ENCODE data around the gene CD7. TPM values are rescaled to one million over a fixed set of nuclear protein-coding genes. Genes with fewer than 3 reads are reported as not detected.
"Not testable (repeated sequence)": the region's sequence is repeated elsewhere in the genome, so short reads cannot be mapped to it uniquely, and the experiment has no call there.

Gene CD7
- total RNA-seq, result 0.73 TPM
- long read RNA-seq, partial matches to known transcripts, result 0 of 1 reads
- long read RNA-seq, other reads (novel, unspliced or antisense), result 0 of 1 reads

DNA sequence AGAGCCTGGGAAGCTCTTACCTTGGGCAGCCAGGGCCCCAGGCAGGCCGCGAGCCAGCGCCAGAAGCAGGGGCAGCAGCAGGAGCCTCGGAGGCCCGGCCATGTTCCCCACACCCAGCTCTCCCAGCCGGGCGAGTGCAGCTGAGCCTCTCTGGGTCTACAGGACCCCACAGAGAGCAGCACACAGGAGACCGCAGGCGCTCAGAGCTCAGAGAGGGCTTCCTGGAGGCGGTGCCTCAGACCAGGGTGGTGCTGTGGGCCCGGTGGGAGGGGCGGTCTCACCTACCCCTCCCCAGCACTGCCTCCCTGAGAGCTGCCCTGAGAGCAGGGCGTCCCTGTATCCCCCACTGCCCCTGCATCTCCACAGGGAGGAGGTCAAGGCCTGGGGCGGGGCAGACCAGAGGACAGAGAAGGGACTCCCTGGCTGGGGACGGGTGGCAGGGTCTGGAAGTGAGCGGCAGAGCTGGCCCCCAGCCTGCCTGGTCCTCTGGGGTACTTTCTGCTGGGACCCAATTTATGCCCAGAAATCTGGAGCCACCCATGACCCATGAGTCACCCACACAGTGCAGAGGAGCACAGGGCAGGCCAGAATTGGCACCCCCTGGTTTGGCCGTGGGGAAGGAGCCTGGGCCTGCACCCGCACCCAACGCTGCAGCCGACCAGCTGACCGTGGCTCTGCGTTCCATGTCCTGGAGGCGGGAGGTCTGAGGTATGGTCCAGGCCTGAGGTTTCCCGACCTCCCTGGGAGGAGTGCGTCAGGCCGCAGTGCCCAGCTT is at the start of gene CD7:
CD7 (minus strand) TSS at position 215 of the 775 bp plus-strand sequence; CDS start at position 102, 113 bp downstream.
- intact Hi-C loops (cut with DNase I), result no loop called here
- no peak for DNase-seq (ENCODE audit: missing footprints)
- no peak for ATAC-seq

DNA sequence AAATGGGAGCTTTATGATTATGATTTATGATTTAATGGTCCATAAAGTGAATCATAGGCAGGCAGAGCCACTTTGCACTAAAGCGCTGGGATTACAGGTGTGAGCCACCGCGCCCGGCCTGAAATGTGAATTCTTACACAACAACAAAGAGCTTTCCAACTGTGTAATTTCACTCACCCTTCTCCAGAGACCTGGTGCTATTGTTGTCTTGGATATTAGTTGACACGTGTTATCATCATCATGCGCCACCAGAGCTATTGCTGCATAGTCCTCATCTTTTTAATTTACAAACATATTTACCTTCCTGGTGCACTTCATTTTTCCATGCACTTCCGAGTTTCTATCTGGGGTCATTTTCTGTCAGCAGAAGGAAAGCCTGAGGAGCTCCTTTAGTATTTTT is 49.3 kb upstream of the CD7 start:
- ATAC-seq (no peak), DNase-seq (ENCODE audit: missing footprints) (peak; percentile 21)
- intact Hi-C loops (cut with DNase I), result no loop called here

DNA sequence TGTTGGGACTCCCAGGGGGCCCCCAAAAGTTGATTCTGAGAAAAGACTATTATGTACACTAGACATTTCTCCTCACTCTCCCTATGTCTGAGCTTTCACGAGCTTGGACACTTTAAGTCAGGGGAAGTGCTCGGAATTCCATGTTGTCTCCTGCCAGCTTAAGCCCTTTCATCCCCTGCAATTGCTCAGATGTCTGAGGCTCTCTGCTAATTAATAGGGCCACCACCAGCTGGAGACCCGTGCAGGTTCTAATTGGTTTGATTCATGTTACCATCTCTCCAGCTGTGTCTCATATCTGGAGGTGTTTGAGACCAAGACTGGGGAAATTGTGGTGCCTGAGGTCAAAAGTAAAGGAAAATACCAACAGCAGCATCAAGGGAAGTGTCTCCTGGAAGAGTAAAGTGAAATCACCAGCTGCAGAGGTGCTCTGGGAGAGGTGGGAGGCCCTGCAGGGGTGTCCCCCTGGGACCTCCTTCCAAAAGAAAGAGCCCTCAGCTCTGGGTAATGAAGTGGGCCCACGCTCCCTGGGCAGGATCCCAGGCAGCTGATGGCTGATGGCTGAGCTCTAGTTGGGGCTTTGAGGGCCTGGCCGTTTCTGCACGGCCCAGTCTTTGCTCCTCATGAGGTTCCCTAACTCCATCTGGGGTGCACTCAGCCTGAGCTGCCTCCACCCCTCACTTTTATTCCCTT is 48.3 kb upstream of the CD7 start:
- intact Hi-C loops (cut with DNase I), result no loop called here
- ATAC-seq, result no peak
- DNase-seq (ENCODE audit: missing footprints), result no peak

GRCh38 chr17:82361885-82362633 is 44.7 kb upstream of the CD7 start:
- DNase-seq (ENCODE audit: missing footprints), result no peak
- ATAC-seq, result no peak
- intact Hi-C loops (cut with DNase I), result no loop called here

GRCh38 chr17:82359451-82360074 is 42.2 kb upstream of the CD7 start:
- ATAC-seq, result not testable (repeated sequence)

GRCh38 chr17:82358465-82359350 is 41.3 kb upstream of the CD7 start, which contains the start of gene TEX19:
TSS of gene TEX19 (plus strand) at chr17:82359247. CDS start at chr17:82362151, 2,904 bp downstream.
- intact Hi-C loops (cut with DNase I), result loop anchor here (10.0 kb wide), 1 partner anchor 416 kb away; no protein-coding TSS in a partner anchor
- no peak for ATAC-seq
- DNase-seq (ENCODE audit: missing footprints), result no peak

More at GRCh38 chr17:82359451-82360074, 42.2 kb upstream of the CD7 start:
- intact Hi-C loops (cut with DNase I), result loop anchor here (10.0 kb wide), 1 partner anchor 415 kb away; no protein-coding TSS in a partner anchor
- not testable (repeated sequence) for DNase-seq (ENCODE audit: missing footprints)

GRCh38 chr17:82357394-82357793 is 40.0 kb upstream of the CD7 start:
- intact Hi-C loops (cut with DNase I), result loop anchor here (10.0 kb wide), 1 partner anchor 417 kb away; no protein-coding TSS in a partner anchor
- ATAC-seq (no peak), DNase-seq (ENCODE audit: missing footprints) (no peak)

GRCh38 chr17:82356845-82357355 is 39.5 kb upstream of the CD7 start:
- ATAC-seq, result no peak
- intact Hi-C loops (cut with DNase I), result loop anchor here (10.0 kb wide), 1 partner anchor 418 kb away; no protein-coding TSS in a partner anchor
- no peak for DNase-seq (ENCODE audit: missing footprints)

GRCh38 chr17:82355770-82356427 is 38.5 kb upstream of the CD7 start:
- no peak for DNase-seq (ENCODE audit: missing footprints)
- intact Hi-C loops (cut with DNase I), result loop anchor here (10.0 kb wide), 1 partner anchor 419 kb away; no protein-coding TSS in a partner anchor
- ATAC-seq, result no peak

DNA sequence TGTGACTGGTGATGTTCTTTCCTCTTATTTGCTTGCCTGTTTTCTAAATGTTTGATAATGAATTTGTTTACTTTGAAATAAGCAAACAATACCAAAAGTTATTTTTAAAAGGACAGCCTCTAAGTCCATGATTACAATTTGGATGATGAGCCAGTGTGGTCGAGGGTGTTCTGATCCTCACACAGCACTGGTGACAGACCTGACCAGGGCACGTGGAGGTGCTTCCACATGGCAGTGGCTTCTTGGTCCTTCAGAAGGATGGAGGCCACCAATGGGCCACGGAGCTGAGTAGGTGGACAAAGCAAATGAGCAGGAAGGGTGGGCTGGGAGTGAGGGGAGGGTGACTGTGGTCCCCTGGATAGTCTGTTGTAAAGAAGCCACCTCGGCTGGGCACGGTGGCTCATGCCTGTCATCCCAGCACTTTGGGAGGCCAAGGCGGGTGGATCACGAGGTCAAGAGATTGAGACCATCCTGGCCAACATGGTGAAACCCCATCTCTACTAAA is 37.4 kb upstream of the CD7 start:
- no peak for ATAC-seq
- no peak for DNase-seq (ENCODE audit: missing footprints)
- intact Hi-C loops (cut with DNase I), result loop anchor here (5.0 to 10.0 kb wide), 2 partner anchors 197 to 420 kb away; no protein-coding TSS in a partner anchor

DNA sequence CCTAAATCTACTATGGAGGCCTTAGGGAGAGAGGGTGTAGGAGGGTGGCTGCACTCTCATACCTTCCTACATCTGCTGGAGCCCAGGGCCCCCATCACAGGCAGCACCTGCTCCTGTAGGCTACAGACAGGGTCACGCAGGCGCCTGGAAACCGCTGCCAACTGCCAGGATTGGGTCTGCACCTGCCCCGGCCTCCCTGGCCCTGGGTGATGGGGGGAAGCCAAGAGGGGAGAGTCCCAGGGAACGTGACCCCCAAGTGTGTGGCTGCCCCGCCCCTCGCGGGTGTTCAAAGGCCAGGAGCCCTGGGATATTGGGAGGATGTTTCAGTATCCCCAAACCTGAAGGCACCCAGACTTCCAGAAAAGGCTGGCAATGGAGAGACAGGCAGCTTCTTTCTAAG is 36.1 kb upstream of the CD7 start:
- no peak for DNase-seq (ENCODE audit: missing footprints)
- intact Hi-C loops (cut with DNase I), result loop anchor here (5.0 to 10.0 kb wide), 2 partner anchors 199 to 421 kb away; no protein-coding TSS in a partner anchor
- ATAC-seq, result no peak

DNA sequence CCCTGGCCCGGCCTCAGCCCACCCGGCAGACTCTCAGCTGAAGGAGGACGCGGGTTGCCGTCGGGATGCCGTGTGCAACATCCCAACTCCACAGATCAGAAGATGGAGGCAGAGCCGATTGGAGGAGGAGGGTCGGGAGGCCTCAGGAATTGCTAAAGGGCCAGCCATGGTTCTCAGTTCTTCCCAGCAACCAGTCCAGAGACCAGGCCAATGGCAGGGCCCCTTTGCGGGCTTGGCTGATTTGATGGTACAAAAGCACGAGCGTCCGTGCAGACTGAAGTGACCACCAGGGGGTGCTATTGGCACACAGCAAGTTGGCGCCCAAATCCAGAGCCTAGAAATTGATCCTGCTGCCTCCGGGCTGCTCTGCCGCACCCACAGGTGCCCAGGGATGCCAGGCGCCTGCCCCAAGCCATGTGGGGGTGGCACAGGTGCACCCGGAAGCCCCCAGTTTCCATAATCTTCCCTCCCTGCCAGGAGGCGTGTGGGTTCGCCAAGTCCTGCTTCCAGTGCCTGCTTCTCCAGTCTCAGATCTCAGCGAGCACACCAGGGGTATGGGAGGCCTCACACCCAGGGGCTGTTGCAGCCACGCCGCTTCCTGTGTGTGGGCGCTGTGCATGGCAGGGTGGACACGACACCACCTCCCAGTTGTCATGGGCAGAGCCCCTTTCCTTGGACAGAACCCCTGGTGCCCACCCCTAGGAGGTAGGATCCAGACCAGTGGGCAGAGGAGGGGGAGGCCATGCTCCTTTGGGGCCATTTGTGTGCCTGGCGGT is 34.5 kb upstream of the CD7 start:
- intact Hi-C loops (cut with DNase I), result loop anchor here (1.0 to 10.0 kb wide), 3 partner anchors 62 to 423 kb away; no protein-coding TSS in a partner anchor
- DNase-seq (ENCODE audit: missing footprints), result peak; percentile 89
- ATAC-seq, result peak; percentile 74

GRCh38 chr17:82351254-82351712 is 33.9 kb upstream of the CD7 start:
- peak; percentile 17 for ATAC-seq
- intact Hi-C loops (cut with DNase I), result loop anchor here (5.0 to 10.0 kb wide), 2 partner anchors 201 to 424 kb away; no protein-coding TSS in a partner anchor
- no peak for DNase-seq (ENCODE audit: missing footprints)

DNA sequence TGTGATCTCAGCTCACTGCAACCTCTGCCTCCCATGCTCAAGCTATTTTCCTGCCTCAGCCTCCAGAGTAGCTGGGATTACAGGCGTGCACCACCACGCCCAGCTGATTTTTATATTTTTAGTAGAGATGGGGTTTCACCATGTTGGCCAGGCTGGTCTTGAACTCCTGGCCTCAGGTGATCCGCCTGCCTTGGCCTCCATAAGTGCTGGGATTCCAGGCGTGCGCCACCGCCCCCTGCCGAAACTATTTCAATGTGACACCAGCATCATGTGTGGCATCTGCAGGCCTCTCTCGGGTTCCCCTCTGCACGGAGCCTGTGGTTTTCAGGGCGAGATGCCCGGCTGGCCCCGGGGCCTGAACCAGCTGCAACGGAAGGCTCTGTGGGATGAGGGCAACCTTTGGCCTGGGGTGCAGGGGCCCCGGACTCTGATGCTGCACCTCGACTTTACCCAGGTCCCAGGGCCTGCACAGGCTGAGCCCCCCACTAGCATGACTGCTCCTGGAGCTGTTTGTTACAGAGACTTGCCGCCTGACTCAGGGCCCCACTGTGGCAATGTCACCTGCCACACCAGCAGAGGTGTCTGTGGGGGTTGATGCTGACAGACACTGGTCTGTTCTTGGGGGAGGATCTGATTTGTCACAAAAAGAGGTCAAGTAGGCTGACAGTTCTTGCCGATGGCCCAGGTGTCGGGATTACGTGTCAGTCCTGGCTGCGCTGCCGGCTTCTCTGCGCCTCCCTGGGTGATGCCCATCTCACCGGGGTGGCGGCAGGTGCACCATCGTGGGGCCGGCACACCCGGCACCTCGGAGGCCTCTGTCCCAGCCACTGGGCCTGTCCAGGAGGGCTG is 33.0 kb upstream of the CD7 start:
- ATAC-seq (no peak), DNase-seq (ENCODE audit: missing footprints) (peak; percentile 79)
- intact Hi-C loops (cut with DNase I), result loop anchor here (5.0 to 10.0 kb wide), 2 partner anchors 202 to 424 kb away; no protein-coding TSS in a partner anchor

Measured in Right ventricle myocardium inferior (tissue), 1 donor.